ENCODE measurements around the gene EMP2.

DNA sequence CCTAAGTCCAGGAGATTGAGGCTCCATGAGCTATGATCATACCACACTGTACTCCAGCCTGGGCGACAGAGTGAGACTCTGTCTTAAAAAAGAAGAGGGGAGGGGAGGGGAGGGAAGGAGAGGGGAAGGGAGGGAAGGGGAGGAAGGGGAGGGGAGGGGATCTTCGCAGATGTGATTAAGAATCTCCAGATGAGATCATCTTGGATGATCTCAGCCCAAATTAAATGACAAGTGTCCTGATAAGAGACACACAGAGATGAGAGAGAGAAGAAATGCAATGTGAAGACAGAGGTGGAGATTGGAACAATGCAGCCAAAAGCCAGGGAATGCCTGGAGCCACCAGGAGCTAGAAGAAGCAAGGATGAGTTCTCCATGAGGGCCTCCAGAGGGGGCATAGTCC is 70.1 kb downstream of the EMP2 start:
- TF ChIP-seq POLR2A (IDR thresholded peaks at IDR 0.05) (no peak), POLR2AphosphoS5 (IDR thresholded peaks at IDR 0.05) (no peak), EP300 (IDR thresholded peaks at IDR 0.05) (no peak)
- TF ChIP-seq, protein P1, sequence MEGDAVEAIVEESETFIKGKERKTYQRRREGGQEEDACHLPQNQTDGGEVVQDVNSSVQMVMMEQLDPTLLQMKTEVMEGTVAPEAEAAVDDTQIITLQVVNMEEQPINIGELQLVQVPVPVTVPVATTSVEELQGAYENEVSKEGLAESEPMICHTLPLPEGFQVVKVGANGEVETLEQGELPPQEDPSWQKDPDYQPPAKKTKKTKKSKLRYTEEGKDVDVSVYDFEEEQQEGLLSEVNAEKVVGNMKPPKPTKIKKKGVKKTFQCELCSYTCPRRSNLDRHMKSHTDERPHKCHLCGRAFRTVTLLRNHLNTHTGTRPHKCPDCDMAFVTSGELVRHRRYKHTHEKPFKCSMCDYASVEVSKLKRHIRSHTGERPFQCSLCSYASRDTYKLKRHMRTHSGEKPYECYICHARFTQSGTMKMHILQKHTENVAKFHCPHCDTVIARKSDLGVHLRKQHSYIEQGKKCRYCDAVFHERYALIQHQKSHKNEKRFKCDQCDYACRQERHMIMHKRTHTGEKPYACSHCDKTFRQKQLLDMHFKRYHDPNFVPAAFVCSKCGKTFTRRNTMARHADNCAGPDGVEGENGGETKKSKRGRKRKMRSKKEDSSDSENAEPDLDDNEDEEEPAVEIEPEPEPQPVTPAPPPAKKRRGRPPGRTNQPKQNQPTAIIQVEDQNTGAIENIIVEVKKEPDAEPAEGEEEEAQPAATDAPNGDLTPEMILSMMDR (IDR thresholded peaks at IDR 0.05) = no peak
